GM12864 (cell line): ENCODE data around the gene LRRC49.
"Not testable (repeated sequence)": the region's sequence is repeated elsewhere in the genome, so short reads cannot be mapped to it uniquely, and the experiment has no call there.

Experiments
- DNase-seq: peaks from one replicate; pipeline ENCODE4 v3.0.0-alpha.2; 2011; ENCODE audit warnings: low read depth
- H3K4me3 ChIP-seq: 2 replicates; pipeline ENCODE4 v1.5.1; 2011; ENCODE audit warnings: mild to moderate bottlenecking, low read depth, low read length, control low read depth
- TF ChIP-seq, protein P1 (sequence below): IDR thresholded peaks from 2 replicates; pipeline ENCODE4 v1.5.1; 2011; ENCODE audit warnings: low read depth, mild to moderate bottlenecking, moderate library complexity, low read length, control low read depth, inconsistent platforms; ENCODE audit errors: missing control alignments

LRRC49 gene

DNA sequence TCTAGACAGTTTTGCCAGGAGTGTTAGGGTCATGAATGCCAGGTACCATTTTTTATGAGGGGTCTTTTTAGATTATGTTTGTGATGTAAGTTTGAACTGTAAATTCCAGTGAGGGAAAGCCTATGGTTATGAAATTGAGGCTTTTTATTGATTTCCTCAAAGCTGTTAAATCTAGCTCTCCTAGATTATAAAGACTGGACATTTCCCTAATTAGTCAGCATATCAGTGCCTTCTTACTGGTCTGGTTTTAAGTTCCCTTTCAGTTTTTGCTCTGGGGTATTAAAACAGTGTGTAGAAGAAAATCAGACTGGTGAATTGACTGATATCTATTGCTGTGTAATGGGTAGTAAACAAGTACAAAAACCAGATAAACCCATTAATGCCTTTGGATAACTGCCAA lies 39.2 kb downstream of the LRRC49 start:
- DNase-seq = no peak
- no peak overlapping the region for H3K4me3 ChIP-seq
- TF ChIP-seq, protein P1, sequence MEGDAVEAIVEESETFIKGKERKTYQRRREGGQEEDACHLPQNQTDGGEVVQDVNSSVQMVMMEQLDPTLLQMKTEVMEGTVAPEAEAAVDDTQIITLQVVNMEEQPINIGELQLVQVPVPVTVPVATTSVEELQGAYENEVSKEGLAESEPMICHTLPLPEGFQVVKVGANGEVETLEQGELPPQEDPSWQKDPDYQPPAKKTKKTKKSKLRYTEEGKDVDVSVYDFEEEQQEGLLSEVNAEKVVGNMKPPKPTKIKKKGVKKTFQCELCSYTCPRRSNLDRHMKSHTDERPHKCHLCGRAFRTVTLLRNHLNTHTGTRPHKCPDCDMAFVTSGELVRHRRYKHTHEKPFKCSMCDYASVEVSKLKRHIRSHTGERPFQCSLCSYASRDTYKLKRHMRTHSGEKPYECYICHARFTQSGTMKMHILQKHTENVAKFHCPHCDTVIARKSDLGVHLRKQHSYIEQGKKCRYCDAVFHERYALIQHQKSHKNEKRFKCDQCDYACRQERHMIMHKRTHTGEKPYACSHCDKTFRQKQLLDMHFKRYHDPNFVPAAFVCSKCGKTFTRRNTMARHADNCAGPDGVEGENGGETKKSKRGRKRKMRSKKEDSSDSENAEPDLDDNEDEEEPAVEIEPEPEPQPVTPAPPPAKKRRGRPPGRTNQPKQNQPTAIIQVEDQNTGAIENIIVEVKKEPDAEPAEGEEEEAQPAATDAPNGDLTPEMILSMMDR = no peak

DNA sequence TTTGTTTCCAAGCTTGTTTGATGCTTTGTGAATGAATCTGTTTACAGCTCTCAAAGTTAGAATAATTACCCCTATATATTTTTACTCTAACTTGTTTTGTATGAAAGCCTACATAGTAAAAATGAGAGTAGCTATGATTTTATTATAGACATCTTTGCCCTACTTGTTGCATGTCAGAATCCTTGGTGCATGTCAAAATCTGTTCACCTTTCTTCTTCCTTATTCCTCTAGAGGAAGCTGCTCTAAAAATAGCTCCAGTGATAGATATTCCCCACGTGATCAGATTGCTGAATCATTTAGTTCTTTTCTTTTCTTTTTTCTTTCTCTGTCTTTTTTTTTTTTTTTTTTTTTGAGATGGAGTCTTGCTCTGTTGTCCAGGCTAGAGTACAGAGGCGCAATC lies 39.8 kb downstream of the LRRC49 start:
- no peak for DNase-seq
- TF ChIP-seq, protein P1 = no peak

DNA sequence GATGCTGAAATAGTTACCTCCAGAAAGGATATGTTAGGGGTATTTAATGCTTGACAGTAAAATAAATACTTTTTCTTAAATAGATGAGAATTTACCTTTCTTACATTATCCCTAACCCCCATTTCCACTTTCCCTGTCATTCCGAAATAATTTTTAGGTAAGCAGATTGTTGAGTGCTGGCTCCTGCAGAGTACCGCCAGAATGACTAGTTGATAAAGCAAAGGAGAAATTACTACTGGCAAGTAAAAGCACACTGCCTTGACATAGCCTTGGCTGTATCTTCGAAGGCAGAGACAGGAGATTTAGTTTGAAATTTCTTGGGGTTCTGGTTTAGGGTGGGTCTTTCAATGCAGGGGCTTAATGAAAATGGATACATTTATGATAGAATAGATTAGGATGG lies 40.8 kb downstream of the LRRC49 start:
- TF ChIP-seq, protein P1 = no peak
- no peak for DNase-seq
- no peak overlapping the region for H3K4me3 ChIP-seq

More for the DNA sequence above, 39.8 kb downstream of the LRRC49 start:
- H3K4me3 ChIP-seq = no peak overlapping the region

DNA sequence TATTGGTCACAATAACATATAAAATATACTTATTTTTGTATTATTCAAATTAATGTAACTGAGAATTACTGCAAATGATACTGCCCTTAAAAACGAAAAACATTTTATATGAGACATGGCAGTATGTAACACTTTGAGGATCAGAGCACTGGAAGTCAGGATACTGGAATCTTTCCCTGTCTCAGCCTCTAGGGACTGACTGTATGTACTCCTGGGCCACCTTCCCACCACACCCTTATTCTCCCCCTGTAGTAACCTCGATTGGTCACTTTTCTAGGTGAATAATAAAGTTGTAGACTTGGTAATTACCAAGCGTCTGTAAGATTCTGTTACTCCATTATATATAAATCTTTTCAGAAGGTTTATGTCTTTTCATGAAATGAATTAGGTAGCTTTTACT lies 43.0 kb downstream of the LRRC49 start:
- no peak overlapping the region for H3K4me3 ChIP-seq
- TF ChIP-seq, protein P1 = no peak
- no peak for DNase-seq

DNA sequence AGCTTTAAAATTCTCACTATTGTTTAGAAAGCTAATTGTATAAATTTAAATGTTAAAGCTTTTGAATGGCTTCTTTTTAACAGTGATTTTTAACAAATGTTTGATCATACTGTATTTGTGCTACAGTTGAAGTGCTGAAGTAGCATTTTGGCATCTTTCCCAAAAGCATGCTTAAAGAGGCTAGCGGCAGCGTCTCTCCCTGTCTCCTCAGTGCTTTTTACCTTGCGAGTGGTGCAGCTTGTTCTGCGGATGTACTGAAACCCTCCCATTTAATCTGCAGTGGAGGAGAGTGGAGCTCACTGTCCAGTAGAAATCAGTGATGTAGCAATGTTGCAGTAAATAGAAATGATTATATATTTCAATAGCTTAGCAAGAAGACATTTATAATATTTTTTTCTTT lies 43.7 kb downstream of the LRRC49 start:
- TF ChIP-seq, protein P1 = no peak
- H3K4me3 ChIP-seq = no peak overlapping the region
- no peak for DNase-seq

DNA sequence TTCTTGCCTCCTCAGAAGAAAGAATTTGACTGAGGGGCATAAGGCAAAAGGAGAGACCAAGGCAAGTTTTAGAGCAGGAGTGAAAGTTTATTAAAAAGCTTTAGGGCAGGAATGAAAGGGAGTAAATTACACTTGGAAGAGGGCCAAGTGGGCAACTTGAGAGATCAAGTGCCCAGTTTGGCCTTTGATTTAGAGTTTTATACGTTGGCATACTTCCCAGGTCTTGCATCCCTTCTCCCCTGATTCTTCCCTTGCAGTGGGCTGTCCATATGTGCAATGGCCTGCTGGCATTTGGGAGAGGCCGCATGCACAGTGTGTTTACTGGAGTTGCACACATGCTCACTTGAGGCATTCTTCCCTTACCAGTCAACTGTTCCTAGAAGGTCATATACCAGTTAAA lies 50.7 kb downstream of the LRRC49 start:
- not testable (repeated sequence) for DNase-seq, H3K4me3 ChIP-seq

DNA sequence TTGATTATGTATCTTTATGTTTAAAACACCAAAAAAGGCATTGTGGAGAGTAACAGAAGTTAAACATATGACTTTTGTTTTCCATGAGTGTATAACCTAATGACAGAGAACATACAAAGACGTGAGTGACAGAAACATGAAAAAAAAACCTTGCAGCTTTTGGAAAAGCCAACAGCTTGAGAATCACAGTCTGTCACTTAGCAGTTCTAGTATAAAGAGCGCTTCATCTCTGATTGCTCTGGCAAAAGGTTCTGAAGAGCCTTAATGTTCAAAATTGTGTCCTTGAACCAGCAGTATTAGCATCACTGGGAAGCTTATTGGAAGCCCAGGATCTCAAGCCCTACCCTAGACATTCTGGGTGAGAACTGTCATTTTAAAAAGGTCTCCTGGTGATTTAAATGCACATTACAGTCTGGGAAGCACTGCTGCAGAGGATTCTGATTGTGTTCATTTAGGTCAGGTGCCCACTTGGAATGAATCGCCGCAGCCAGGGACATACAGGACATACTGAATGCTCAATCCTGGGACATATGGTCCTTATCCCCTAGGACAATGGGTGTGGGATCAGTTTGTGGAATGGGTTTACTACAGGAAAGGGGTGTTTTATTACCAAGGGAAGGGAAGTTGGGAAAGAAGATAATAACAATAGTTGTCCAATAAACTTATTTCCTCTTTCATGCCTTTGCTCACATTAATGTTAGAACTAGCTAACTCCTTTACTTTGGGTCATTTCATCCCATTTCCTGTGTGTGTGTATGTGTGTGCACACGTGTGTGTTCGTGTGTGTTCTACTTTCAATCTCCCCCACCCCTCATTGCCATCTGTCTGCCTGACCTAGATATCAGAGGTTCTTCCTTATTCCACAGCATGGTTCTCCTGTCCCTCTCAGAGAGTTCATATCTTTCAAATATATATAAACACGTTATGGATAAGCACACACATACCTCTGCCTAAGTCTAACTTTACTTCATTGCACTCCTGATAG lies 55.0 kb downstream of the LRRC49 start:
- H3K4me3 ChIP-seq = no peak overlapping the region
- TF ChIP-seq, protein P1 = no peak
- DNase-seq = no peak
